Keratinocyte (primary cell): ENCODE measurements around the gene KCNMA1. TPM values are rescaled to one million over a fixed set of nuclear protein-coding genes. Genes with fewer than 3 reads are reported as not detected.

Source experiments
- DNase-seq: peaks from one replicate; pipeline ENCODE4 v3.0.0-alpha.2; 2011; ENCODE audit warnings: low read depth, missing footprints, low spot score
- FAIRE-seq: peaks from 2 replicates; lab custom pipeline; 2011; peaks lifted over from hg19 to GRCh38; lab: Jason Lieb, UNC
- H2AFZ ChIP-seq: 2 replicates; pipeline ENCODE4 v1.6.0; 2012; ENCODE audit warnings: low read length, control low read depth, inconsistent platforms; ENCODE audit not compliant: control insufficient read depth
- H3K27ac ChIP-seq: 2 replicates; pipeline ENCODE4 v1.5.1; 2011; ENCODE audit warnings: low read length; ENCODE audit not compliant: control insufficient read depth, insufficient read depth
- H3K27me3 ChIP-seq: 3 replicates; pipeline ENCODE4 v1.6.0; 2011; ENCODE audit warnings: low read length; ENCODE audit not compliant: control insufficient read depth, insufficient read depth; ENCODE audit errors: extremely low read depth
- H3K36me3 ChIP-seq, 2 experiments: 2 replicates in 1 of 2; 3 replicates in 1 of 2; pipeline ENCODE4 v1.5.1; 2011; ENCODE audit warnings: low read length in 2 of 2, mild to moderate bottlenecking in 1 of 2; ENCODE audit not compliant: control insufficient read depth in 2 of 2, insufficient read depth in 2 of 2; ENCODE audit errors: extremely low read depth in 1 of 2
- H3K4me1 ChIP-seq: 3 replicates; pipeline ENCODE4 v1.5.1; 2011; ENCODE audit warnings: low read length; ENCODE audit not compliant: control insufficient read depth, insufficient read depth; ENCODE audit errors: extremely low read depth
- H3K4me2 ChIP-seq: 3 replicates; pipeline ENCODE4 v1.6.0; 2011; ENCODE audit warnings: low read depth, low read length; ENCODE audit not compliant: control insufficient read depth, insufficient read depth; ENCODE audit errors: extremely low read depth
- H3K4me3 ChIP-seq, 3 experiments: fragments of 200-600 bp in 1 of 3; sonication (generic) in 1 of 3; 2 replicates in 2 of 3; 3 replicates in 1 of 3; pipeline ENCODE4 v1.5.1; 2011 to 2016; ENCODE audit warnings: low read length in 3 of 3, mild to moderate bottlenecking in 3 of 3, control low read depth in 2 of 3, inconsistent platforms in 1 of 3, low read depth in 1 of 3, mixed read lengths in 1 of 3, mixed run types in 1 of 3, moderate library complexity in 1 of 3; ENCODE audit not compliant: control insufficient read depth in 2 of 3, insufficient read depth in 2 of 3; ENCODE audit errors: extremely low read depth in 1 of 3
- H3K79me2 ChIP-seq: 2 replicates; pipeline ENCODE4 v1.6.0; 2012; ENCODE audit warnings: low read length; ENCODE audit not compliant: control insufficient read depth, insufficient read depth
- H3K9ac ChIP-seq: 3 replicates; pipeline ENCODE4 v1.6.0; 2011; ENCODE audit warnings: low read length; ENCODE audit not compliant: control insufficient read depth, insufficient read depth; ENCODE audit errors: extremely low read depth
- H3K9me1 ChIP-seq: 3 replicates; pipeline ENCODE4 v1.6.0; 2011; ENCODE audit warnings: low read length; ENCODE audit not compliant: control insufficient read depth, insufficient read depth; ENCODE audit errors: extremely low read depth
- H3K9me3 ChIP-seq: 2 replicates; pipeline ENCODE4 v1.5.1; 2012; ENCODE audit warnings: low read depth, low read length; ENCODE audit not compliant: control insufficient read depth
- H4K20me1 ChIP-seq: 3 replicates; pipeline ENCODE4 v1.6.0; 2011; ENCODE audit warnings: low read length; ENCODE audit not compliant: control insufficient read depth, insufficient read depth; ENCODE audit errors: extremely low read depth
- CTCF ChIP-seq, 3 experiments: IDR thresholded peaks in 1 of 3; conservative IDR thresholded peaks in 1 of 3; optimal IDR thresholded peaks in 1 of 3; 2 replicates in 2 of 3; 3 replicates in 1 of 3; pipeline versions ENCODE3 to v1.5.1; 2011; ENCODE audit warnings: low read length in 3 of 3, mild to moderate bottlenecking in 3 of 3, moderate library complexity in 2 of 3, control low read depth in 1 of 3, inconsistent platforms in 1 of 3; ENCODE audit not compliant: insufficient read depth in 2 of 3; ENCODE audit errors: extremely low read depth in 1 of 3
- EZH2 ChIP-seq: IDR thresholded peaks from one replicate; pipeline ENCODE4 v1.6.1; 2012; ENCODE audit warnings: inconsistent platforms, mild to moderate bottlenecking, low read length, moderate library complexity
- dilution Hi-C: fragments of 300-500 bp; cut with MboI; formaldehyde crosslinking; loops from one replicate; pipeline ENCODE4 v1.7.0; 2020; ENCODE audit warnings: low sequenced_read_pairs; ENCODE audit not compliant: extremely low pct_ligation_motif_present
- polyA plus RNA-seq, 5 experiments: library from polyadenylated mRNA; depleted of rRNA in 3 of 5; stranded (reverse) in 3 of 5; stranded (forward) in 1 of 5; unstranded in 1 of 5; fragments of >200 nt; gene quantifications; 1 replicate in 1 of 5; 2 replicates in 3 of 5; 3 replicates in 1 of 5; pipeline versions ENCODE4 v1.2.1 to v1.2.3, GENCODE V29; 2011 to 2012; ENCODE audit warnings: missing spikeins in 2 of 5, low read depth in 1 of 5, low replicate concordance in 1 of 5

KCNMA1 gene
- polyA plus RNA-seq, 1 donor (not counting 4 experiments of a cell fraction or from before 2014, with no cell fraction given): 6.3 TPM

- H3K79me2 ChIP-seq: no peaks in the 10 kb centered on the region
- H3K27me3 ChIP-seq: peaks cover 5% of the 10 kb centered on the region
- no peaks in the 10 kb centered on the region for H3K9me1 ChIP-seq
- TF ChIP-seq EZH2 (no peak), CTCF (optimal IDR thresholded peaks at IDR 0.05 in 1 of 3, IDR thresholded peaks at IDR 0.05 in 1 of 3, conservative IDR thresholded peaks at IDR 0.05 in 1 of 3; ENCODE audit: extremely low read depth in 1 of 3, insufficient read depth in 2 of 3, low read length in 3 of 3) (no peak)
- dilution Hi-C loops: no loop called here
- no peaks in the 10 kb centered on the region for H3K4me1 ChIP-seq
- H3K4me2 ChIP-seq: no peak overlapping the region
- H2AFZ ChIP-seq: no peak overlapping the region
- no peak overlapping the region for H3K9ac ChIP-seq
- no peak overlapping the region for H3K4me3 ChIP-seq
- H3K9me3 ChIP-seq: no peaks in the 10 kb centered on the region
- no peaks in the 10 kb centered on the region for H3K36me3 ChIP-seq
- no peak for FAIRE-seq
- no peaks in the 10 kb centered on the region for H4K20me1 ChIP-seq
- no peak overlapping the region for H3K27ac ChIP-seq
- DNase-seq: no peak
Measured at GRCh38 chr10:77049146-77049545, 588.5 kb downstream of the KCNMA1 start.

GRCh38 chr10:77045085-77045484 lies 592.5 kb downstream of the KCNMA1 start:
- dilution Hi-C loops: no loop called here
- FAIRE-seq: no peak

More at GRCh38 chr10:77045085-77045484, 592.5 kb downstream of the KCNMA1 start:
- H3K9ac ChIP-seq: no peak overlapping the region
- H2AFZ ChIP-seq: no peak overlapping the region
- no peaks in the 10 kb centered on the region for H3K79me2 ChIP-seq
- H4K20me1 ChIP-seq: no peaks in the 10 kb centered on the region
- no peak for DNase-seq
- no peaks in the 10 kb centered on the region for H3K36me3 ChIP-seq
- no peaks in the 10 kb centered on the region for H3K4me1 ChIP-seq
- H3K9me1 ChIP-seq: no peaks in the 10 kb centered on the region
- TF ChIP-seq EZH2: no peak
- no peak for TF ChIP-seq CTCF (optimal IDR thresholded peaks at IDR 0.05 in 1 of 3, IDR thresholded peaks at IDR 0.05 in 1 of 3, conservative IDR thresholded peaks at IDR 0.05 in 1 of 3; ENCODE audit: extremely low read depth in 1 of 3, insufficient read depth in 2 of 3, low read length in 3 of 3)
- no peaks in the 10 kb centered on the region for H3K27me3 ChIP-seq
- no peak overlapping the region for H3K4me2 ChIP-seq
- no peak overlapping the region for H3K4me3 ChIP-seq
- H3K9me3 ChIP-seq: no peaks in the 10 kb centered on the region
- no peak overlapping the region for H3K27ac ChIP-seq
